Measurements from ENCODE around the gene RBBP8. TPM values are rescaled to one million over a fixed set of nuclear protein-coding genes. Genes with fewer than 3 reads are reported as not detected.

The RBBP8 gene
- 110 and 136 TPM in 2 replicates for total RNA-seq

DNA sequence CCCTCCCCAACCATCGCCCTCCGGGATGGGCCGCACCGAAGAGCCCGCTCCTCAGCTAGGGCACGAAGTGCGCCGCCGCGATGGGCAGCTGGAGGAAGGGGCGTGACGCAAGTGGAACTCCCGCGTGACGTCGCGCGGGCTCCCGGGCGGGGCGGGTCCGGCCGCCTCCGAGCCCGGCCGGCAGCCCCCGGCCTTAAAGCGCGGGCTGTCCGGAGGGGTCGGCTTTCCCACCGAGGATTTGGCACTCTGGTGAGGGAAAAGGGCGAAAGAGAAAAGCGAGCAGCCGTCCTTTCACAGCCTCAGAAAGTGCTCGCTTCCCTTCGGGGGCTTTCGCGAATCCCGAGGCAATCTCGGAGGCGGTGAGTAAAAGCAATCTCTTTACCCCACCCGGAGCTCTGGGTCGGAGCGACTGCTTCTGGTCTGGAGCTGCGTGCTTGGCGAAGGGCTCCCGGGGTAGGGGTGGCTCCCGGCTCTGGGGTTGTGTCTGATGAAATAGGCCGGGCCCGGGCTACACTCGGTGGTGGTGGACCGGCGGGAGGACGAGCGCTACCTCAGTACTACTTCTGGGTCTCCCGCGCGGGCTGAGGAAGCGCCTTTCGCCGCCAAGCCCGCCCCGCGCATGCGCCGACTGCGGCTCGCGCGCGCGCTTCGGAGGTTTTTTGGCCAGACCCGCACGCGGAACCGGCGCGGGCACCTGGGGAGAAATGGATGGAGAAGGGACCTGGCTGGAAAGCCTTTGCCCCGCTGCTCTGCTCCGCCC, at the start of gene RBBP8:
RBBP8 (plus strand) TSS at position 123 of the 760 bp plus-strand sequence. CDS start 3,524 bp downstream, outside the sequence.

Other genes starting within 250 kb of the RBBP8 start
- 0.34 and 1.2 TPM in 2 replicates for gene CABLES1, start 202.2 kb downstream of the RBBP8 start, total RNA-seq